ENCODE results near the gene FCRL2. TPM values are rescaled to one million over a fixed set of nuclear protein-coding genes. Genes with fewer than 3 reads are reported as not detected.

The FCRL2 gene
- total and polyA plus RNA-seq, 4 donors: 0.15 to 0.29 TPM; not detected in 2

DNA sequence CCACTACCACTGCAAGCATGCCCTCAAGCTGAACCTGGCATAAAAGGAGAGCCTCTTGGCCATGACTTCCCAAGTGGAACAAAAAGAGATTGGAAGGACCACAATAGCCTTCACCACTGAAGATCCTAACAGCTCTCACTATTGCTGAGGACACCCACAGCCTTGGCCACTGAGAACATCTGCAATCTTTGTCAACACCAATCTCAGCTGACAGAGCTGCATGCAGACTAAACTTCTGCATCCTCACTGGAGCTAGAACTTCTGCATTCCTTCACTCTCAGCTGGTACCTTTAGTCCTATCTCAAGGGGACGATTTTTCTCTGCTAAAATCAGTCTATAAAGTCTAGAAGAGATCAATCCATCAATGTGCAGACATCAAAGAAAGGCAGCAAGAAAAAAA lies 8.3 kb upstream of the FCRL2 start:
- peaks cover 0 to 2% of the 10 kb centered on the region in 2 donors for H3K27me3 ChIP-seq (ENCODE audit: control insufficient read depth in 1 of 2, insufficient read depth in 2 of 2, low read length in 1 of 2)
- H3K9me3 ChIP-seq (ENCODE audit: control insufficient read depth, low read length): no peaks in the 10 kb centered on the region
- no peaks in the 10 kb centered on the region for H3K4me1 ChIP-seq (ENCODE audit: control insufficient read depth in 1 of 2, insufficient read depth in 2 of 2, low read length in 2 of 2)
- intact Hi-C loops (cut with DNase I): no loop called here
- no peak for DNase-seq
- no peak for ATAC-seq (ENCODE audit: low FRiP score)
- H3K4me3 ChIP-seq (ENCODE audit: low read length in 2 of 2): no peak overlapping the region
- H3K27ac ChIP-seq (ENCODE audit: low read depth in 1 of 2, low read length in 2 of 2): no peak overlapping the region
- WGBS, 2 donors: 8 to 13% methylated on average over 1 of the region's 1 CpG
- no peaks in the 10 kb centered on the region for H3K36me3 ChIP-seq (ENCODE audit: control insufficient read depth in 1 of 2, insufficient read depth in 2 of 2, low read length in 1 of 2)

DNA sequence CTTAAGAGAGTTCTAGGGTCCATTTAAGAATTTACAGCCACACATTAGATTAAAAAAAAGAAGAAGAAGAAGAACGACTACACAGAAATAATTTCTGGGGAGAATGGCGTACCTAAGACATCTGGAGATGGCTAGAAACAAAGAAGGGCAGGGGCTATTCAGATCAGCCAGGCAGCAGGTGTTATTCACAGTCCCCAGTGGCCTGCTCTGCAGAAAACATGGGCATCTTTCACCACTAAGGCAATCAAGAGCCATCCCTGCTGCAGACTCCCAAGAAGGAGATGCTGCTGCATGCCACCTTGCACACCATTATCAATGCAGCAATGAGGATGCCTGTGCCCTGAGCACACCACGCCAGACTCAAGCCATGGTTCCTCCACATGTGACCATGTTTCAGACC lies 7.9 kb upstream of the FCRL2 start:
- H3K9me3 ChIP-seq (ENCODE audit: control insufficient read depth, low read length): no peaks in the 10 kb centered on the region
- intact Hi-C loops (cut with DNase I): no loop called here
- peaks cover 0 to 2% of the 10 kb centered on the region in 2 donors for H3K27me3 ChIP-seq (ENCODE audit: control insufficient read depth in 1 of 2, insufficient read depth in 2 of 2, low read length in 1 of 2)
- H3K4me3 ChIP-seq (ENCODE audit: low read length in 2 of 2): no peak overlapping the region
- H3K36me3 ChIP-seq (ENCODE audit: control insufficient read depth in 1 of 2, insufficient read depth in 2 of 2, low read length in 1 of 2): no peaks in the 10 kb centered on the region
- no peak overlapping the region for H3K27ac ChIP-seq (ENCODE audit: low read depth in 1 of 2, low read length in 2 of 2)
- 71 to 80% methylated on average over 3 of the region's 3 CpGs for WGBS, 2 donors
- H3K4me1 ChIP-seq (ENCODE audit: control insufficient read depth in 1 of 2, insufficient read depth in 2 of 2, low read length in 2 of 2): no peaks in the 10 kb centered on the region
- ATAC-seq (ENCODE audit: low FRiP score) (no peak), DNase-seq (no peak)

DNA sequence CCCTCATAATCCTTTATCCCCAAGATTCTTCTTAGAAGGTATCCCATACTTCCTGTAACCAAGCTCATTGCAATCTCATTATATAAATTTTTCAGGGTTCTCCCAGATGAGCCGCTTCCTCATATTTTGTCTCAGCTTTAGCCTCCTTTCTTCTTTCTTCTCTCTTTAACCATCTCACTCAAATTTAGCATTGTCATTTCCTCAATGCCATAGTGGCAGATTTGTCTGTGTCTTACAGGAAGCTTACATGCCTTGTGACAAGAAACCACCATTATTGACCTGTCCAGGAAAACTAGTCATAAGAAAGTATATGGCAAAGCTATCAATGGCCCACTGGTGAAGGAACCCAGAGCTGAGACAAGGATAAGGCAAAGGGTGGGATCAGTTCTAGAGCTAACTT lies 6.0 kb upstream of the FCRL2 start:
- DNase-seq (no peak), ATAC-seq (ENCODE audit: low FRiP score) (no peak)
- no peaks in the 10 kb centered on the region for H3K4me1 ChIP-seq (ENCODE audit: control insufficient read depth in 1 of 2, insufficient read depth in 2 of 2, low read length in 2 of 2)
- H3K4me3 ChIP-seq (ENCODE audit: low read length in 2 of 2): no peak overlapping the region
- no peaks in the 10 kb centered on the region for H3K36me3 ChIP-seq (ENCODE audit: control insufficient read depth in 1 of 2, insufficient read depth in 2 of 2, low read length in 1 of 2)
- no peak overlapping the region for H3K27ac ChIP-seq (ENCODE audit: low read depth in 1 of 2, low read length in 2 of 2)
- peaks cover 0 to 2% of the 10 kb centered on the region in 2 donors for H3K27me3 ChIP-seq (ENCODE audit: control insufficient read depth in 1 of 2, insufficient read depth in 2 of 2, low read length in 1 of 2)
- intact Hi-C loops (cut with DNase I): no loop called here
- H3K9me3 ChIP-seq (ENCODE audit: control insufficient read depth, low read length): no peaks in the 10 kb centered on the region
- 88 to 94% methylated on average over 1 of the region's 1 CpG for WGBS, 2 donors

DNA sequence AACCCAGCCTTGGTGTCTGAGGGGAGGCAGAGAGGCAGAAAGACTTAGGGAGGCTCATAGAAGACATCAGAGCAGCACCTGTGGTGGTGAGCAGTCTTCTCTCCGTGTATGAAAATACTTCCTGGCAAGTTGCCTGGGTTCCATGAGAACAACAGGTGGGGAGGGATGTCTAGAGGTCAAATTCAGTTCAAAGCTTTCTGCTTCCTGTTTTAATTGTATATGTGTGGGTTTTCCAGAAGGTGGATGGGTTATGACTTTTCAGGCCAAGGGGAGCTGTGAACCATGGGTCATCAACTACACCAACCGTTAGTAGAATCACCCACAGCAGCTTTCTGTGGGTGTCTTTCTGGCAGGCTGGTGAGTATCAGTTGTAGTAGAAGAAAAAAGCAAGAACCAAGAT lies 4.1 kb upstream of the FCRL2 start:
- Histone ChIP-seq H3K4me1 (ENCODE audit: control insufficient read depth in 1 of 2, insufficient read depth in 2 of 2, low read length in 2 of 2) (no peaks in the 10 kb centered on the region), H3K27me3 (ENCODE audit: control insufficient read depth in 1 of 2, insufficient read depth in 2 of 2, low read length in 1 of 2) (peaks cover 0 to 2% of the 10 kb centered on the region in 2 donors), H3K27ac (ENCODE audit: low read depth in 1 of 2, low read length in 2 of 2) (no peak overlapping the region), H3K36me3 (ENCODE audit: control insufficient read depth in 1 of 2, insufficient read depth in 2 of 2, low read length in 1 of 2) (no peaks in the 10 kb centered on the region), H3K4me3 (ENCODE audit: low read length in 2 of 2) (no peak overlapping the region), H3K9me3 (ENCODE audit: control insufficient read depth, low read length) (peaks cover 1% of the 10 kb centered on the region)
- DNase-seq: no peak
- intact Hi-C loops (cut with DNase I): no loop called here
- ATAC-seq (ENCODE audit: low FRiP score): no peak
- 56 to 64% methylated on average over 2 of the region's 2 CpGs for WGBS, 2 donors

DNA sequence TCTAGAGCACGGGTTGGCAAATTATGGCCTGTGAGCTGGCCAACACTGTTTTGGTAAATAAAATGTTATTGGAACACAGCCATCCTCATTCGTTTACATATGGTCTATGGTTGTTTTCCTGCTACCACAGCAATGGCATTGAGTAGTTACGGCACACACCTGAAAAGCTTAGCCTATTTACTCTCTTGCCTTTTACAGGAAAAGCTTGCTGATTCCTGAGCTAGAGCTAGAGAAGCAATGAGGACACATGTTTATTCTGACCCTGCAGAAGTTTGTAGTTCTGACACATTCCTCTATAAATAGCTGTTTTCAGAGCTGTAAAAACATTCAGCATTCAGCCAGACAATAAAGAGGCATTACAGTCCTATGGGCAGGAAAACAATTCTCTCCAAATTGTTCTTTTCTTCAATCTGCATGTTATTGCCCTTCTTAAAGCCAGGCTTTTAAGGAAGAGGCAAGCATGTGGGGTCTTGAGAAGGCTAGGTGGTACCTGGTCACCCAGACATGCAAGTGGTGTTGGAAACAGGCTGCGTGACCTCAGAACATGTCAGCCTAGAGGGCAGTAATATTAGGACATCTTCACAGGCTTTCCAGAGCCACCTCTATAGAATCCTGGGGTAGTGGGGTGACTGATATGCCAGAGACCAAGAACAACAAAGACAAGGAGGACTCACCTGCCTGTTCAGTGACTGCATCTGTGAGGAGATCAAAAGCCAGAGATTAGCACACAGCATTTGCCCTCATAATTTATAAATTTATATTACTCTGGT lies 1.6 kb downstream of the FCRL2 start:
- peaks cover 1% of the 10 kb centered on the region for H3K9me3 ChIP-seq (ENCODE audit: control insufficient read depth, low read length)
- H3K27ac ChIP-seq (ENCODE audit: low read depth in 1 of 2, low read length in 2 of 2): no peak overlapping the region
- no peak overlapping the region for H3K4me3 ChIP-seq (ENCODE audit: low read length in 2 of 2)
- no peaks in the 10 kb centered on the region for H3K36me3 ChIP-seq (ENCODE audit: control insufficient read depth in 1 of 2, insufficient read depth in 2 of 2, low read length in 1 of 2)
- WGBS, 2 donors: 70 to 72% methylated on average over 4 of the region's 4 CpGs
- DNase-seq: no peak
- no peaks in the 10 kb centered on the region for H3K27me3 ChIP-seq (ENCODE audit: control insufficient read depth in 1 of 2, insufficient read depth in 2 of 2, low read length in 1 of 2)
- no peaks in the 10 kb centered on the region for H3K4me1 ChIP-seq (ENCODE audit: control insufficient read depth in 1 of 2, insufficient read depth in 2 of 2, low read length in 2 of 2)
- no peak for ATAC-seq (ENCODE audit: low FRiP score)
- intact Hi-C loops (cut with DNase I): no loop called here

DNA sequence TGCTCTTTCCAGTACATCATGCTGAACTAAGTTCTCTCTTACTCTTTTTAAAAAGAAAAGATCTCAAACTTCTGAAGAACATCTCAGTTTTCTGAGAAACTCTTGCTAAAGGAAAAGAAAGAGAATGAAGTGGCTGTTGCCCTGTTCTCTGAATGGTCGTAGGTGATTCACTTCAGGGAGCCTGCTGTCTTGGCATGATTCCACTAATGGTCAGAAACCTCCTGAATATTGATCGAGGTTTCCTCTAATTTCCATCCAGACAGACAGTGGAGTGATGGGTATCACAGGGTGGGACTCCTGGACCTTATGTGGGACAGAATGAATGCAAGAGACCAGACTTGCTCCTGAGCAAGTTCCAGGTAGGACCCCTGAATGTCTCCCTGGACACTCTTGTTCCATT lies 2.5 kb downstream of the FCRL2 start:
- Histone ChIP-seq H3K27ac (ENCODE audit: low read depth in 1 of 2, low read length in 2 of 2) (no peak overlapping the region), H3K27me3 (ENCODE audit: control insufficient read depth in 1 of 2, insufficient read depth in 2 of 2, low read length in 1 of 2) (no peaks in the 10 kb centered on the region), H3K4me3 (ENCODE audit: low read length in 2 of 2) (no peak overlapping the region), H3K36me3 (ENCODE audit: control insufficient read depth in 1 of 2, insufficient read depth in 2 of 2, low read length in 1 of 2) (no peaks in the 10 kb centered on the region), H3K9me3 (ENCODE audit: control insufficient read depth, low read length) (peaks cover 1% of the 10 kb centered on the region), H3K4me1 (ENCODE audit: control insufficient read depth in 1 of 2, insufficient read depth in 2 of 2, low read length in 2 of 2) (no peaks in the 10 kb centered on the region)
- no peak for DNase-seq
- intact Hi-C loops (cut with DNase I): no loop called here
- WGBS, 2 donors: 70 to 77% methylated on average over 2 of the region's 2 CpGs
- ATAC-seq (ENCODE audit: low FRiP score): no peak

DNA sequence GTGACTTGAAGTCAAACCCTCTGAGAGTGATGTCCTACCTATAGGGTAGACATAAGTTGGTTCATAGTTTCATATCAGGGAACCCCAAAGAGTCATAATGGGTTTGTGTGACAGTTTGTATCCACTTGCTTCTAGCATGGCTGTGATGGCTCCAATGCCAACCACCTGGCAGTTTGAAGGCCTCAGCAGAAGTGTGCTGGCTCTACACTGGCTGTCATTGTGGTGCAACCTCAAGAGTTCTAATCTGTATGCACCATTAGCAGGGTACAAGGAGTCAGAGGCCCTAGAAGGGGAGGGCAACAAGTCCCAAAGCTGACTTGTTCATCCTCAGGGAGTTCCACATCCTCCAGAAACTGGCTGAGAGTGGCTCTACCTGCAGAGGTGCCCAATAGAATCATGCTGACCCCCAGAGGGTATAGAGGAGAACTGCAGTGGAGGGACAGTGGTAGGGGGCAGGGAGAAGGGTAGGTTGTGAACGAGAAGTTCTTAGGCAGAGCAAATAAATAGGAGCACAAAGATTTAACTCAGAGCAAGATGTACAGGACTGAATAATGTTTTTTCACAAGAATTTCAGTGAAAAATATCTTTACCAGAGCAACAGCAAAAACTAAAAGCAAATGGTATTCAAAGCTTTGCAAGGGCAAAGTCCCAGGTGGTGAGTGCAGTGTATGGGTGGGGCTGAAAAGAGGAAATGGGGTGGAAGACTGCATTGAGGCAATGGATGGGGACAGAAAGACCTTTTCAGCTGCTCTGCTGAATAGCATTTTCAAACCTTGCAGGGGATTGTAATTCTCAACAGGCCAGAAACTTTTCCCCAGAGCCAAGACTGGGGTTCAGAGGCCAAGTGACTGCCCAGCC lies 3.2 kb downstream of the FCRL2 start:
- no peak overlapping the region for H3K4me3 ChIP-seq (ENCODE audit: low read length in 2 of 2)
- H3K27ac ChIP-seq (ENCODE audit: low read depth in 1 of 2, low read length in 2 of 2): no peak overlapping the region
- DNase-seq: no peak
- intact Hi-C loops (cut with DNase I): no loop called here
- WGBS, 2 donors: 9 to 25% methylated on average over 1 of the region's 1 CpG
- H3K36me3 ChIP-seq (ENCODE audit: control insufficient read depth in 1 of 2, insufficient read depth in 2 of 2, low read length in 1 of 2): no peaks in the 10 kb centered on the region
- H3K4me1 ChIP-seq (ENCODE audit: control insufficient read depth in 1 of 2, insufficient read depth in 2 of 2, low read length in 2 of 2): no peaks in the 10 kb centered on the region
- ATAC-seq (ENCODE audit: low FRiP score): no peak
- H3K9me3 ChIP-seq (ENCODE audit: control insufficient read depth, low read length): peaks cover 1% of the 10 kb centered on the region
- H3K27me3 ChIP-seq (ENCODE audit: control insufficient read depth in 1 of 2, insufficient read depth in 2 of 2, low read length in 1 of 2): no peaks in the 10 kb centered on the region

DNA sequence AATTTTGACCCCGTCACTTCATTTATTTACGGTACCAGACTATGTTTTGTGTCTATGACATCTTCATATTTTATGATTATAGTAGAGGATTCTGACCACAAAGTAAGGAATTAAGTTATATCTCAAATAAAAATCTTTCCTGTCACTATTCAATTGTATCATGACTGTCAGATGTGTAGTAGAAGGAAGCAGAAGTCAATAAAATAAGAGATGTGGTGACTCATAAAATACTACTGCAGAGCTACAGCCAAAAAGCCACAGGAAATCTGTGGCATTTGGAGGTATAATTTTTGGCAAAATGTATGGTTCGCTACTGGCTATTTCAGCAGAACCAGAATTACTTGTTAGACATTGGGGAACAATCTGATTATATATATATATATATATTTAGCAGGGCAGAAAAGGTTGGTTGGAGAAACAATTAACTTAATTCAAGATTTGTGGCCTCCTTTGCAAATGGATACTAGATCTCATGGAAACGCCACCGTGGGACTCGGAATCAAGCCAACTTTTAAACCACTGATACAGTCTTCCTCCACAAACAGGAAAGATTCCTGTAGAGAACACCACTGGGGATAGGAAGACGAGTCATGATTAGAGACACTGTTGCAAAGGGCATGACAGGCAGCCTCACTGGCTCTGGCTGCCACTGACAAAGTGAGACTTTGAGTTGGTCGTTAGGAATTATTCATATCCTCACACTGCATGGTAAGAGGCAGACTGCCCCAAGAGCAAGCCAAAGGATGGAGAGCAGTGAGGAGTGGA lies 5.1 kb downstream of the FCRL2 start:
- Histone ChIP-seq H3K27ac (ENCODE audit: low read depth in 1 of 2, low read length in 2 of 2) (no peak overlapping the region), H3K27me3 (ENCODE audit: control insufficient read depth in 1 of 2, insufficient read depth in 2 of 2, low read length in 1 of 2) (no peaks in the 10 kb centered on the region), H3K4me1 (ENCODE audit: control insufficient read depth in 1 of 2, insufficient read depth in 2 of 2, low read length in 2 of 2) (no peaks in the 10 kb centered on the region), H3K4me3 (ENCODE audit: low read length in 2 of 2) (no peak overlapping the region), H3K36me3 (ENCODE audit: control insufficient read depth in 1 of 2, insufficient read depth in 2 of 2, low read length in 1 of 2) (no peaks in the 10 kb centered on the region), H3K9me3 (ENCODE audit: control insufficient read depth, low read length) (peaks cover 1% of the 10 kb centered on the region)
- 77 to 78% methylated on average over 8 of the region's 8 CpGs for WGBS, 2 donors
- DNase-seq: no peak
- ATAC-seq (ENCODE audit: low FRiP score): no peak
- intact Hi-C loops (cut with DNase I): no loop called here

Measured in aorta (tissue), 5 donors.